ENCODE measurements around the gene BPHL.
"Not testable (repeated sequence)": the region's sequence is repeated elsewhere in the genome, so short reads cannot be mapped to it uniquely, and the experiment has no call there.

GRCh38 chr6:3156184-3157130, 37.9 kb downstream of the BPHL start:
- not testable (repeated sequence) for TF ChIP-seq CTCF (IDR thresholded peaks at IDR 0.05 in 2 of 3, conservative IDR thresholded peaks at IDR 0.05 in 1 of 3; ENCODE audit: control insufficient read depth in 2 of 3, extremely low read depth in 1 of 3, insufficient read depth in 1 of 3, low read depth in 3 of 3, low read length in 3 of 3); ZNF274 (IDR thresholded peaks at IDR 0.05; ENCODE audit: insufficient read depth, insufficient read length)
